H9 (cell line): ENCODE measurements around the gene CHRNA4. TPM values are rescaled to one million over a fixed set of nuclear protein-coding genes. Genes with fewer than 3 reads are reported as not detected.

Experiments used
- DNase-seq: peaks from one replicate; pipeline ENCODE4 v3.0.0-alpha.2; 2017
- H2AFZ ChIP-seq: one replicate; pipeline ENCODE4 v1.6.1; 2013; ENCODE audit warnings: mild to moderate bottlenecking, low read length, control low read depth, moderate library complexity
- H2AK5ac ChIP-seq: 2 replicates; pipeline ENCODE4 v1.6.1; 2013; ENCODE audit warnings: low read length, control low read depth, mixed read lengths; ENCODE audit not compliant: insufficient read length
- H2BK120ac ChIP-seq: one replicate; pipeline ENCODE4 v1.6.1; 2013; ENCODE audit warnings: low read depth, mild to moderate bottlenecking, low read length, control low read depth, inconsistent platforms; ENCODE audit not compliant: poor library complexity, severe bottlenecking
- H2BK12ac ChIP-seq: 2 replicates; pipeline ENCODE4 v1.6.1; 2013; ENCODE audit warnings: low read length, control low read depth, mixed read lengths, low read depth; ENCODE audit not compliant: insufficient read length
- H2BK15ac ChIP-seq: 2 replicates; pipeline ENCODE4 v1.6.1; 2013; ENCODE audit warnings: low read depth, low read length, control low read depth
- H2BK20ac ChIP-seq: one replicate; pipeline ENCODE4 v1.6.1; 2013; ENCODE audit warnings: low read depth, mild to moderate bottlenecking, low read length, control low read depth, inconsistent platforms; ENCODE audit not compliant: poor library complexity, severe bottlenecking
- H2BK5ac ChIP-seq: 2 replicates; pipeline ENCODE4 v1.6.1; 2013; ENCODE audit warnings: low read length, control low read depth, mixed read lengths; ENCODE audit not compliant: insufficient read length
- H3K14ac ChIP-seq: 2 replicates; pipeline ENCODE4 v1.6.1; 2013; ENCODE audit warnings: low read length, control low read depth; ENCODE audit not compliant: insufficient read depth
- H3K18ac ChIP-seq: 2 replicates; pipeline ENCODE4 v1.6.1; 2013; ENCODE audit warnings: low read depth, mild to moderate bottlenecking, mixed read lengths, low read length, control low read depth; ENCODE audit not compliant: insufficient read length
- H3K23ac ChIP-seq: 2 replicates; pipeline ENCODE4 v1.6.1; 2013; ENCODE audit warnings: low read length, control low read depth, mixed read lengths, low read depth; ENCODE audit not compliant: insufficient read length
- H3K23me2 ChIP-seq: 2 replicates; pipeline ENCODE4 v1.6.1; 2013; ENCODE audit warnings: low read depth, mild to moderate bottlenecking, mixed read lengths, low read length, control low read depth; ENCODE audit not compliant: insufficient read length, poor library complexity, severe bottlenecking
- H3K27ac ChIP-seq: 2 replicates; pipeline ENCODE4 v1.5.1; 2013; ENCODE audit warnings: low read length, control low read depth, mixed read lengths, low read depth; ENCODE audit not compliant: insufficient read length
- H3K27me3 ChIP-seq: 2 replicates; pipeline ENCODE4 v1.6.1; 2013; ENCODE audit warnings: low read length, control low read depth, inconsistent platforms; ENCODE audit not compliant: insufficient read depth
- H3K4ac ChIP-seq: 2 replicates; pipeline ENCODE4 v1.6.1; 2013; ENCODE audit warnings: low read depth, mild to moderate bottlenecking, control low read depth, inconsistent platforms, low read length, moderate library complexity
- H3K4me1 ChIP-seq: 2 replicates; pipeline ENCODE4 v1.6.1; 2013; ENCODE audit warnings: low read length, control low read depth, inconsistent platforms; ENCODE audit not compliant: insufficient read depth
- H3K4me2 ChIP-seq: 2 replicates; pipeline ENCODE4 v1.6.1; 2013; ENCODE audit warnings: low read length, control low read depth, mixed read lengths; ENCODE audit not compliant: insufficient read length, insufficient read depth
- H3K56ac ChIP-seq: 2 replicates; pipeline ENCODE4 v1.6.1; 2013; ENCODE audit warnings: low read depth, mild to moderate bottlenecking, mixed read lengths, low read length, control low read depth; ENCODE audit not compliant: insufficient read length
- H3K79me1 ChIP-seq: 2 replicates; pipeline ENCODE4 v1.6.1; 2013; ENCODE audit warnings: low read depth, mild to moderate bottlenecking, moderate library complexity, low read length, control low read depth, inconsistent platforms; ENCODE audit not compliant: insufficient read depth, poor library complexity, severe bottlenecking
- H3K79me2 ChIP-seq: 2 replicates; pipeline ENCODE4 v1.6.1; 2013; ENCODE audit warnings: low read length, control low read depth, inconsistent platforms; ENCODE audit not compliant: insufficient read depth
- H3K9ac ChIP-seq: 2 replicates; pipeline ENCODE4 v1.6.1; 2013; ENCODE audit warnings: low read length, control low read depth, mixed read lengths; ENCODE audit not compliant: insufficient read length; ENCODE audit errors: extremely low read depth
- H3K9me3 ChIP-seq: one replicate; pipeline ENCODE4 v1.6.1; 2013; ENCODE audit warnings: low read depth, low read length, inconsistent platforms; ENCODE audit not compliant: control insufficient read depth
- H3T11ph ChIP-seq: one replicate; pipeline ENCODE4 v1.6.1; 2013; ENCODE audit warnings: mild to moderate bottlenecking, low read length, control low read depth, inconsistent platforms
- H4K20me1 ChIP-seq: one replicate; pipeline ENCODE4 v1.6.1; 2013; ENCODE audit not compliant: control insufficient read depth, insufficient read length, insufficient read depth
- H4K5ac ChIP-seq: 2 replicates; pipeline ENCODE4 v1.6.1; 2013; ENCODE audit warnings: low read depth, mild to moderate bottlenecking, mixed read lengths, low read length, control low read depth; ENCODE audit not compliant: insufficient read length
- H4K8ac ChIP-seq: replicated peaks from 2 replicates; pipeline ENCODE4 v1.6.1; 2013; ENCODE audit warnings: low read length, control low read depth, mixed read lengths, low read depth; ENCODE audit not compliant: insufficient read length
- H4K91ac ChIP-seq: 2 replicates; pipeline ENCODE4 v1.6.1; 2013; ENCODE audit warnings: low read depth, mild to moderate bottlenecking, moderate library complexity, mixed read lengths, low read length, control low read depth; ENCODE audit not compliant: insufficient read length
- H3K27ac Mint-ChIP-seq, 3 experiments: 2 replicates in 2 of 3; 3 replicates in 1 of 3; pipeline ENCODE4 v1.8.0; 2020 to 2021; ENCODE audit warnings: mixed read lengths in 3 of 3, mild to moderate bottlenecking in 1 of 3, moderate library complexity in 1 of 3
- H3K27me3 Mint-ChIP-seq: 2 replicates; pipeline ENCODE4 v1.8.0; 2021; ENCODE audit warnings: low read depth, mild to moderate bottlenecking, moderate library complexity, mixed read lengths
- H3K36me3 Mint-ChIP-seq, 3 experiments: 2 replicates in 2 of 3; 3 replicates in 1 of 3; pipeline ENCODE4 v1.8.0; 2020 to 2021; ENCODE audit warnings: low read depth in 3 of 3, mixed read lengths in 3 of 3; ENCODE audit not compliant: insufficient read depth in 1 of 3
- H3K4me1 Mint-ChIP-seq, 2 experiments: 2 replicates each; pipeline ENCODE4 v1.8.0; 2020; ENCODE audit warnings: mixed read lengths in 2 of 2
- H3K4me3 Mint-ChIP-seq, 2 experiments: 2 replicates in 1 of 2; 3 replicates in 1 of 2; pipeline ENCODE4 v1.8.0; 2020 to 2021; ENCODE audit warnings: mild to moderate bottlenecking in 2 of 2, mixed read lengths in 2 of 2, moderate library complexity in 1 of 2
- H3K9me3 Mint-ChIP-seq, 2 experiments: 2 replicates in 1 of 2; 3 replicates in 1 of 2; pipeline ENCODE4 v1.8.0; 2020; ENCODE audit warnings: mild to moderate bottlenecking in 2 of 2, mixed read lengths in 2 of 2, moderate library complexity in 1 of 2
- CTCF ChIP-seq: fragments of 200-600 bp; sonication (generic); conservative IDR thresholded peaks from 3 replicates; pipeline ENCODE4 v1.8.0; 2021; ENCODE audit warnings: antibody characterized with exemption, mild to moderate bottlenecking
- WGBS: extraction: QIAGEN DNeasy Blood & Tissue Kit; methylation state at CpG from one replicate; pipeline ENCODE4 v1.1.7; 2013; ENCODE audit warnings: missing lambda C conversion rate, low lambda C conversion rate, mixed read lengths; ENCODE audit not compliant: insufficient read length; ENCODE audit errors: extremely low coverage; 5-methylcytosine and 5-hydroxymethylcytosine counted together
- total RNA-seq: library from RNA; stranded (reverse); gene quantifications from 2 replicates; pipeline ENCODE4 v1.2.1, GENCODE V29; 2021

CHRNA4 gene
- total RNA-seq, 1 experiment from 2014 or later = 2.5 TPM

GRCh38 chr20:63378626-63379025 is 17.5 kb upstream of the CHRNA4 start:
- H3K27ac Mint-ChIP-seq = no peak overlapping the region
- no peak for DNase-seq

More at GRCh38 chr20:63378626-63379025, 17.5 kb upstream of the CHRNA4 start:
- no peak overlapping the region for H3T11ph ChIP-seq
- H3K23me2 ChIP-seq = no peaks in the 10 kb centered on the region
- no peak overlapping the region for H4K8ac ChIP-seq
- peak; percentile 25; the same call in 2 of the 3 replicates for TF ChIP-seq CTCF
- no peak overlapping the region for H3K9ac ChIP-seq
- no peak overlapping the region for H3K14ac ChIP-seq
- H3K27me3 ChIP-seq = no peaks in the 10 kb centered on the region
- no peak overlapping the region for H3K56ac ChIP-seq
- no peak overlapping the region for H2AK5ac ChIP-seq
- no peaks in the 10 kb centered on the region for H3K79me1 ChIP-seq
- H2BK120ac ChIP-seq = no peak overlapping the region
- H4K5ac ChIP-seq = no peak overlapping the region
- H2BK15ac ChIP-seq = no peak overlapping the region
- no peak overlapping the region for H3K4ac ChIP-seq
- no peak overlapping the region for H2BK20ac ChIP-seq
- H4K91ac ChIP-seq = no peak overlapping the region
- peaks cover 4% of the 10 kb centered on the region; the same call in 1 of the 2 replicates for H3K4me1 ChIP-seq
- no peaks in the 10 kb centered on the region for H4K20me1 ChIP-seq
- Mint-ChIP-seq H3K9me3 (peaks cover 0 to 5% of the 10 kb centered on the region in 2 experiments; a peak in 1 of 5 replicates), H3K36me3 (no peaks in the 10 kb centered on the region), H3K4me1 (peaks cover 18 to 40% of the 10 kb centered on the region in 2 experiments), H3K27me3 (peaks cover 2% of the 10 kb centered on the region), H3K4me3 (peak overlapping the region in 1 of 2 experiments; percentile 35; a peak in 3 of 5 replicates)
- no peak overlapping the region for H3K4me2 ChIP-seq
- no peaks in the 10 kb centered on the region for H3K79me2 ChIP-seq
- H2BK12ac ChIP-seq = no peak overlapping the region
- no peaks in the 10 kb centered on the region for H3K9me3 ChIP-seq
- no peak overlapping the region for H3K18ac ChIP-seq
- H2BK5ac ChIP-seq = no peak overlapping the region
- H2AFZ ChIP-seq = no peak overlapping the region
- H3K27ac ChIP-seq = no peak overlapping the region
- no CpG with 5 or more reads among the region's 12 CpGs for WGBS
- no peak overlapping the region for H3K23ac ChIP-seq
